ENCODE measurements around the gene TMEM52. TPM values are rescaled to one million over a fixed set of nuclear protein-coding genes. Genes with fewer than 3 reads are reported as not detected.

Gene TMEM52
- total and polyA plus RNA-seq, 2 of the 13 experiments (the other 11 are each of a cell fraction or from before 2014, with no cell fraction given): 13.2 to 18.7 TPM

- peak; percentile 76; the same call in 1 of the 2 replicates for TF ChIP-seq AKAP8 (CRISPR knock-in tag; IDR thresholded peaks at IDR 0.05)
- peak; percentile 62 for TF ChIP-seq ZSCAN21 (CRISPR knock-in tag; IDR thresholded peaks at IDR 0.05; ENCODE audit: borderline replicate concordance)
- peak; percentile 72; the same call in 1 of the 2 replicates for TF ChIP-seq ARID4A (CRISPR knock-in tag; IDR thresholded peaks at IDR 0.05; ENCODE audit: borderline replicate concordance)
- 0 out of 2 replicates have a peak, but pooled peaks have one; percentile 23 for TF ChIP-seq ZNF609 (CRISPR knock-in tag; IDR thresholded peaks at IDR 0.05; ENCODE audit: borderline replicate concordance)
- TF ChIP-seq ZNF800 (CRISPR knock-in tag; IDR thresholded peaks at IDR 0.05): 0 out of 2 replicates have a peak, but pooled peaks have one; percentile 32
- TF ChIP-seq SRY (CRISPR knock-in tag; IDR thresholded peaks at IDR 0.05): peak; percentile 32; the same call in 1 of the 2 replicates
- peak; percentile 2; the same call in 1 of the 2 replicates for TF ChIP-seq ZNF772 (CRISPR knock-in tag; IDR thresholded peaks at IDR 0.05)
- TF ChIP-seq ZFX (CRISPR knock-in tag; IDR thresholded peaks at IDR 0.05; ENCODE audit: low read depth): peak; percentile 98
- TF ChIP-seq FOXO4 (CRISPR knock-in tag; conservative IDR thresholded peaks at IDR 0.05): no peak
- TF ChIP-seq ZNF343 (CRISPR knock-in tag; IDR thresholded peaks at IDR 0.05): peak; percentile 53; the same call in 1 of the 2 replicates
- TF ChIP-seq FOXC1 (CRISPR knock-in tag; IDR thresholded peaks at IDR 0.05; ENCODE audit: borderline replicate concordance): peak; percentile 63; the same call in 1 of the 2 replicates
- no peak for TF ChIP-seq ZSCAN12 (CRISPR knock-in tag; IDR thresholded peaks at IDR 0.05)
- peak; percentile 66; the same call in 1 of the 2 replicates for TF ChIP-seq TAF1 (CRISPR knock-in tag; IDR thresholded peaks at IDR 0.05)
- TF ChIP-seq KLF13 (CRISPR knock-in tag; IDR thresholded peaks at IDR 0.05): peak; percentile 89
- TF ChIP-seq GFI1 (CRISPR knock-in tag; IDR thresholded peaks at IDR 0.05; ENCODE audit: borderline replicate concordance): 0 out of 2 replicates have a peak, but pooled peaks have one; percentile 39
Observed at GRCh38 chr1:1891349-1892078, 27.6 kb downstream of the TMEM52 start (continued).
